Endothelial cell of umbilical vein (primary cell): ENCODE data around the gene CYP3A4. TPM values are rescaled to one million over a fixed set of nuclear protein-coding genes. Genes with fewer than 3 reads are reported as not detected.
"Not testable (repeated sequence)": the region's sequence is repeated elsewhere in the genome, so short reads cannot be mapped to it uniquely, and the experiment has no call there.

Experiments
- BruUV-seq: library from RNA; stranded (reverse); fragments of 400-500 nt; replicated peaks from 2 replicates; lab custom pipeline; 2021; lab: Mats Ljungman, UMichigan
- CTCF ChIA-PET: fragments of 300-600, 350-600 bp; sonication (Branson Sonifier 250); formaldehyde crosslinking; loops from one replicate; lab custom pipeline; 2021; ENCODE audit warnings: antibody characterized with exemption, inconsistent platforms; lab: Charles Lee
- POLR2A ChIA-PET: fragments of 300-600, 350-600 bp; sonication (Branson Sonifier 250); formaldehyde crosslinking; loops from one replicate; lab custom pipeline; 2021; ENCODE audit warnings: antibody characterized with exemption, inconsistent platforms; lab: Charles Lee
- DNase-seq: peaks from one replicate; pipeline ENCODE4 v3.0.0-alpha.2; 2011; ENCODE audit warnings: low read depth, low spot score
- FAIRE-seq: peaks from 2 replicates; lab custom pipeline; 2011; peaks lifted over from hg19 to GRCh38; lab: Jason Lieb, UNC
- H2AFZ ChIP-seq: 2 replicates; pipeline ENCODE4 v1.6.0; 2012; ENCODE audit warnings: low read depth, low read length, control low read depth, inconsistent platforms
- H3K27ac ChIP-seq: 2 replicates; pipeline ENCODE4 v1.5.1; 2011; ENCODE audit warnings: low read depth, mild to moderate bottlenecking, control low read depth, low read length, moderate library complexity; ENCODE audit not compliant: insufficient read depth
- H3K27me3 ChIP-seq, 2 experiments: 2 replicates each; pipeline versions ENCODE4 v1.6.0 to v1.6.1; 2011; ENCODE audit warnings: low read length in 2 of 2, mixed read lengths in 1 of 2; ENCODE audit not compliant: control insufficient read depth in 2 of 2, insufficient read depth in 2 of 2
- H3K36me3 ChIP-seq, 2 experiments: 2 replicates in 1 of 2; 3 replicates in 1 of 2; pipeline ENCODE4 v1.5.1; 2011; ENCODE audit warnings: low read length in 2 of 2, mild to moderate bottlenecking in 1 of 2, moderate library complexity in 1 of 2; ENCODE audit not compliant: control insufficient read depth in 2 of 2, insufficient read depth in 2 of 2; ENCODE audit errors: extremely low read depth in 1 of 2
- H3K4me1 ChIP-seq: 3 replicates; pipeline ENCODE4 v1.5.1; 2011; ENCODE audit warnings: mild to moderate bottlenecking, low read length; ENCODE audit not compliant: control insufficient read depth, insufficient read depth; ENCODE audit errors: extremely low read depth
- H3K4me2 ChIP-seq: 2 replicates; pipeline ENCODE4 v1.6.1; 2011; ENCODE audit warnings: low read length, control low read depth, mixed read lengths; ENCODE audit not compliant: insufficient read depth
- H3K4me3 ChIP-seq, 3 experiments: fragments of 200-600 bp in 1 of 3; sonication (generic), shearing (Covaris generic) in 1 of 3; replicated peaks in 1 of 3; 2 replicates each; pipeline ENCODE4 v1.5.1; 2011 to 2016; ENCODE audit warnings: control low read depth in 3 of 3, low read length in 3 of 3, mild to moderate bottlenecking in 2 of 3, inconsistent platforms in 1 of 3, low read depth in 1 of 3, moderate library complexity in 1 of 3; ENCODE audit not compliant: insufficient read depth in 1 of 3
- H3K79me2 ChIP-seq: 2 replicates; pipeline ENCODE4 v1.6.0; 2012; ENCODE audit warnings: low read length, inconsistent platforms; ENCODE audit not compliant: control insufficient read depth, insufficient read depth
- H3K9ac ChIP-seq: replicated peaks from 2 replicates; pipeline ENCODE3; 2011; ENCODE audit warnings: low read length, control low read depth; ENCODE audit not compliant: insufficient read depth; ENCODE audit errors: extremely low read depth
- H3K9me1 ChIP-seq: replicated peaks from 3 replicates; pipeline ENCODE4 v1.6.0; 2011; ENCODE audit warnings: mild to moderate bottlenecking, low read length; ENCODE audit not compliant: control insufficient read depth, insufficient read depth; ENCODE audit errors: extremely low read depth
- H3K9me3 ChIP-seq: replicated peaks from 2 replicates; pipeline ENCODE4 v1.5.1; 2012; ENCODE audit warnings: low read length, inconsistent platforms; ENCODE audit not compliant: control insufficient read depth, insufficient read depth
- H4K20me1 ChIP-seq: replicated peaks from 2 replicates; pipeline ENCODE3; 2011; ENCODE audit warnings: mild to moderate bottlenecking, low read length; ENCODE audit not compliant: control insufficient read depth, insufficient read depth; ENCODE audit errors: extremely low read depth
- EZH2 ChIP-seq: IDR thresholded peaks from 2 replicates; pipeline ENCODE4 v1.6.1; 2012; ENCODE audit warnings: borderline replicate concordance, low read depth, mild to moderate bottlenecking, moderate library complexity, low read length, inconsistent platforms; ENCODE audit not compliant: severe bottlenecking
- POLR2AphosphoS5 ChIP-seq: IDR thresholded peaks from 2 replicates; pipeline ENCODE4 v1.6.1; 2012; ENCODE audit warnings: low read depth, mild to moderate bottlenecking, control low read depth, low read length, moderate library complexity; ENCODE audit not compliant: insufficient read depth
- dilution Hi-C: fragments of 300-500 bp; cut with MboI; formaldehyde crosslinking; loops from one replicate; pipeline ENCODE4 v1.15.0; 2019; ENCODE audit warnings: low sequenced_read_pairs; ENCODE audit not compliant: extremely low pct_ligation_motif_present
- intact Hi-C: fragments of 100-400 bp; cut with micrococcal nuclease; formaldehyde crosslinking; loops from one replicate; pipeline ENCODE4 v1.10.0; 2022
- polyA plus RNA-seq, 4 experiments: library from polyadenylated mRNA; depleted of rRNA in 3 of 4; stranded (reverse) in 3 of 4; unstranded in 1 of 4; fragments of >200 nt; gene quantifications; 2 replicates each; pipeline versions ENCODE4 v1.2.1 to v1.2.3, GENCODE V29; 2011 to 2012; ENCODE audit warnings: missing spikeins in 1 of 4
- total RNA-seq: library from RNA; stranded (reverse); gene quantifications from 2 replicates; pipeline ENCODE4 v1.2.3, GENCODE V29; 2021

Gene CYP3A4
- total and polyA plus RNA-seq, 2 donors (not counting 3 experiments of a cell fraction or from before 2014, with no cell fraction given): not detected

DNA sequence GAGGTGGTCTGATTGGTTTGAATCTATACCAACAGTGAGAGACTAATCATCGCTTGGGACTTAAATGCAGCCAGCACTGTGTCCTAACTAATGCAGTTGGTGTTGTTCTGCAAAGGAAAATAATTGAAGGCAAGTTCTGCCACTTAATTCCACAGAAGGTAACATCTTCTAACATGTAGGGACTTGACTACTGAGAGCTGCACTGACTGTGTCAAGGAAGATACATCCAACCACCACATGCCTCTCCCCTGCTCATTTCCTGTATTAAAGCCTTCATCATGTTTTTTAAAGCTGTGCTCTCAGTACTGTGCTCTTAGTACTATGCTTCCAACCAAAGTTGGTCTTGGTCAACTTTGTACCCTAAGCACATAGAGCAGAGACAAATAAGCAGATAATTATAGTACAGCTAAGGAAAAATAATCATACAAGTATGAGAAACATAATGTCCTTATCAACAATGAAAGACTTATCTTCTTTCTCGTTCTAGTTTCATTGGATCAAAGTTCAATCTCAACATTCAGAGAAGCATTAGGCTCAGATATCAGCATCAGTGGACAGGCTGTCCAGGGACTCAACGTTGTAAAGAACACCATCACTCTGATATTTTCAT, 2.8 kb upstream of the CYP3A4 start:
- intact Hi-C loops: no loop called here
- no TSS peak for BruUV-seq
- FAIRE-seq: no peak

DNA sequence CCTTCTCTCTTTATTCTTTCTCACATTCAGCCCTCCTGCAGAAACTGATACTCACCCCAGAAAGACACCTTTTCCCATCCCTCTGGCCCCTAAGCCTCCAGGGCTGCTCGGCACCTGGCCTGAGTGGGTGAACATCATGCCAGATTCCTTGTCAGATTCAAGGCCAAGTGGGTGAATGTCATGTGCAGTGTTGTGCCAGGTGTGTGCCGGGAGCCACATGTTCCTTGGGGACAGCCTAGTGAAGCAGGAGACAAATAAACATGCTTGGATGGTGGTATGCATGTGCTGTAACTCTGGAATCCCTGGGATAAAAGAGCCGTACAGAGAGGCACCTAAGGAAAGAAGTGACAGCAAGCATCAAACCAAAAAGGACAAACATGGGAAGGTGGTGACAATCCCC, 1.7 kb upstream of the CYP3A4 start:
- BruUV-seq, DNase-seq, POLR2A ChIA-PET, H3K4me2 ChIP-seq, H3K4me1 ChIP-seq, FAIRE-seq, H4K20me1 ChIP-seq, dilution Hi-C loops, H2AFZ ChIP-seq, H3K4me3 ChIP-seq, H3K9me1 ChIP-seq, H3K79me2 ChIP-seq, H3K9ac ChIP-seq, H3K27ac ChIP-seq, intact Hi-C loops, H3K27me3 ChIP-seq, H3K9me3 ChIP-seq, H3K36me3 ChIP-seq: not testable (repeated sequence)
- CTCF ChIA-PET: interaction anchor here (0.8 kb wide), 1 partner anchor 8 kb away, joined by 3 read pairs; no protein-coding TSS in a partner anchor

More for the DNA sequence above, 2.8 kb upstream of the CYP3A4 start:
- H3K36me3 ChIP-seq: no peaks in the 10 kb centered on the region
- POLR2A ChIA-PET: no interaction called here
- CTCF ChIA-PET: no interaction called here
- H3K9me3 ChIP-seq: no peaks in the 10 kb centered on the region
- H2AFZ ChIP-seq: no peak overlapping the region
- H3K9me1 ChIP-seq: no peaks in the 10 kb centered on the region
- peaks cover 2 to 6% of the 10 kb centered on the region in 2 experiments for H3K27me3 ChIP-seq
- DNase-seq: no peak
- H3K4me3 ChIP-seq: no peak overlapping the region
- H3K4me1 ChIP-seq: no peaks in the 10 kb centered on the region
- no peak overlapping the region for H3K4me2 ChIP-seq
- no peak overlapping the region for H3K9ac ChIP-seq
- no peaks in the 10 kb centered on the region for H4K20me1 ChIP-seq
- H3K27ac ChIP-seq: no peak overlapping the region
- no peak for TF ChIP-seq POLR2AphosphoS5
- TF ChIP-seq EZH2: no peak
- no peaks in the 10 kb centered on the region for H3K79me2 ChIP-seq
- dilution Hi-C loops: no loop called here
